Gastrocnemius medialis (tissue), 4 donors: ENCODE data around the gene SEMA3G. TPM values are rescaled to one million over a fixed set of nuclear protein-coding genes. Genes with fewer than 3 reads are reported as not detected.

ENCODE experiments used
- ATAC-seq, 2 donors: fragments of 150-250 bp; one replicate each; pipeline ENCODE4 v1.9.1; 2016
- DNase-seq, 2 donors: peaks; one replicate each; pipeline ENCODE4 v3.0.0-alpha.2; 2019
- H3K27ac ChIP-seq, 4 donors: fragments of 200-600 bp; sonication (generic); 1 replicate in 1 of 4; 2 replicates in 3 of 4; pipeline ENCODE4 v1.5.1; 2016 to 2018; ENCODE audit warnings: mild to moderate bottlenecking in 2 of 4, moderate library complexity in 1 of 4
- H3K27me3 ChIP-seq, 3 donors: fragments of 200-600 bp; sonication (generic) in 2 of 3; 1 replicate in 1 of 3; 2 replicates in 2 of 3; pipeline versions ENCODE4 v1.5.1 to v1.6.0; 2016 to 2019; ENCODE audit warnings: mild to moderate bottlenecking in 1 of 3, moderate library complexity in 1 of 3
- H3K36me3 ChIP-seq, 2 donors: fragments of 200-600 bp; sonication (generic) in 1 of 2; one replicate each; pipeline ENCODE4 v1.5.1; 2017 to 2018
- H3K4me1 ChIP-seq, 2 donors: fragments of 200-600 bp; sonication (generic) in 1 of 2; one replicate each; pipeline ENCODE4 v1.5.1; 2016 to 2017; ENCODE audit warnings: mild to moderate bottlenecking in 2 of 2
- H3K4me3 ChIP-seq, 4 donors: fragments of 200-600 bp; sonication (generic) in 3 of 4; 1 replicate in 1 of 4; 2 replicates in 3 of 4; pipeline ENCODE4 v1.5.1; 2016 to 2019; ENCODE audit warnings: mild to moderate bottlenecking in 2 of 4
- H3K9me3 ChIP-seq, 3 donors: fragments of 200-600 bp; sonication (generic) in 2 of 3; 1 replicate in 1 of 3; 2 replicates in 2 of 3; pipeline ENCODE4 v1.5.1; 2016 to 2019
- CTCF ChIP-seq, 5 experiments: fragments of 450-650 bp in 3 of 5; fragments of 200-600 bp in 2 of 5; sonication (generic) in 2 of 5; IDR thresholded peaks in 4 of 5; conservative IDR thresholded peaks in 1 of 5; 1 replicate in 4 of 5; 2 replicates in 1 of 5; pipeline ENCODE4 v1.5.1; 2016 to 2019; ENCODE audit warnings: antibody characterized with exemption in 5 of 5, mild to moderate bottlenecking in 3 of 5, moderate library complexity in 3 of 5
- POLR2A ChIP-seq, 2 donors: fragments of 450-650 bp; IDR thresholded peaks; one replicate each; pipeline ENCODE4 v1.6.1; 2017; ENCODE audit warnings: antibody characterized with exemption in 2 of 2, mild to moderate bottlenecking in 2 of 2, moderate library complexity in 2 of 2
- in situ Hi-C, 4 donors: fragments of 200-750 bp; cut with MboI; loops; one replicate each; pipeline versions ENCODE4 v1.15.0 to v1.8.0; 2017; ENCODE audit warnings: low sequenced_read_pairs in 4 of 4
- intact Hi-C: fragments of 100-400 bp; cut with DNase I; formaldehyde crosslinking; loops from one replicate; pipeline ENCODE4 v1.15.1; 2023; ENCODE audit warnings: low total_unique reads
- total RNA-seq, 4 donors: library from RNA; depleted of rRNA; stranded (reverse); fragments of >200 nt; gene quantifications; one replicate each; pipeline versions ENCODE4 v1.1.0 to v1.2.3, GENCODE V29; 2016

SEMA3G gene
- total RNA-seq, 4 donors from 2014 or later = 3.8 to 20.3 (median 13.1) TPM

- peaks cover 0 to 5% of the 10 kb centered on the region in 2 donors for H3K4me1 ChIP-seq
- H3K36me3 ChIP-seq = peaks cover 0 to 40% of the 10 kb centered on the region in 2 donors
- ATAC-seq (no peak), DNase-seq (no peak)
- H3K4me3 ChIP-seq = no peak overlapping the region
- no peak overlapping the region for H3K27ac ChIP-seq
- no peaks in the 10 kb centered on the region for H3K9me3 ChIP-seq
- intact Hi-C loops (no loop called here), in situ Hi-C loops (no loop called here)
- no peaks in the 10 kb centered on the region for H3K27me3 ChIP-seq
- TF ChIP-seq CTCF (IDR thresholded peaks at IDR 0.05 in 4 of 5, conservative IDR thresholded peaks at IDR 0.05 in 1 of 5) = no peak
- TF ChIP-seq POLR2A (IDR thresholded peaks at IDR 0.05) = no peak
Observed at GRCh38 chr3:52399131-52399530, 45.8 kb downstream of the SEMA3G start.

DNA sequence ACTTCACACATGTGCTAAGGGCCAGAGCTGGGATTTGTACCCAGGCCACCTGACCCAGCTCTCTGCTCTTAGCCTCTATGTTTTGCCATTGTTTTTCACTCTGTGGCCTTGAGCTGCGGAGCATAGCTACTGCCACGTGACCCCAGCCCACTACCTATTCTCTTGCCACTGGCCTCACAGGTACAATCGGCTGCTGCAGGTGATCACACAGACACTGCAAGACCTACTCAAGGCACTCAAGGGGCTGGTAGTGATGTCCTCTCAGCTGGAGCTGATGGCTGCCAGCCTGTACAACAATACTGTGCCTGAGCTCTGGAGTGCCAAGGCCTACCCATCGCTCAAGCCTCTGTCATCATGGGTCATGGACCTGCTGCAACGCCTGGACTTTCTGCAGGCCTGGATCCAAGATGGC lies 46.2 kb downstream of the SEMA3G start:
- DNase-seq = no peak
- H3K4me1 ChIP-seq = peaks cover 0 to under 1% of the 10 kb centered on the region in 2 donors
- H3K4me3 ChIP-seq = no peak overlapping the region
- no peak for TF ChIP-seq POLR2A (IDR thresholded peaks at IDR 0.05)
- TF ChIP-seq CTCF (IDR thresholded peaks at IDR 0.05 in 4 of 5, conservative IDR thresholded peaks at IDR 0.05 in 1 of 5) = no peak
- no peak for ATAC-seq
- in situ Hi-C loops (no loop called here), intact Hi-C loops (no loop called here)
- H3K36me3 ChIP-seq = peaks cover 0 to 35% of the 10 kb centered on the region in 2 donors
- no peaks in the 10 kb centered on the region for H3K9me3 ChIP-seq
- no peaks in the 10 kb centered on the region for H3K27me3 ChIP-seq
- no peak overlapping the region for H3K27ac ChIP-seq

DNA sequence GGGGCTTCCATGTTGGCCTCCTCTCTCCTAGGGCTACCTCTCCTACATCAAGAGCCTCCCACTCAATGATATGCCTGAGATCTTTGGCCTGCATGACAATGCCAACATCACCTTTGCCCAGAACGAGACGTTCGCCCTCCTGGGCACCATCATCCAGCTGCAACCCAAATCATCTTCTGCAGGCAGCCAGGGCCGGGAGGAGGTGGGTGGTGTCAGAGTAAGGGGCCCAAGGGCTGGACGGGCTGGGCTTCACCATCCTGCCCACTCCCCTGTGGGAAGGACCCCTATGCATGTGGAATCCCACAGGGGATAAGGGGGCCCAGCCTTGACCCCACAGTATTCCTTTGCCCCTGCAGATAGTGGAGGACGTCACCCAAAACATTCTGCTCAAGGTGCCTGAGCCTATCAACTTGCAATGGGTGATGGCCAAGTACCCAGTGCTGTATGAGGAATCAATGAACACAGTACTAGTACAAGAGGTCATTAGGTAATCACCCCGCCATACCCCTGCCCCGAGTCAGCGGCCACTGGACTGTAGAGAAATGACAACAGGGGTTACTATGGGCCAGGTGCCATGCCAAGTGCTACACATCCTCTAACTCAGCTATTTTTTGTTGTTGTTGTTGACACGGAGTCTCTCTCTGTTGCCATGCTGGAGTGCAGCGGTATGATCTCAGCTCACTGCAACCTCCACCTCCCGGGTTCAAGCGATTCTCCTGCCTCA lies 47.1 kb downstream of the SEMA3G start:
- Histone ChIP-seq H3K9me3 (no peaks in the 10 kb centered on the region), H3K36me3 (peaks cover 0 to 35% of the 10 kb centered on the region in 2 donors), H3K4me1 (no peaks in the 10 kb centered on the region), H3K27ac (no peak overlapping the region), H3K4me3 (no peak overlapping the region), H3K27me3 (no peaks in the 10 kb centered on the region)
- no peak for DNase-seq
- intact Hi-C loops (no loop called here), in situ Hi-C loops (no loop called here)
- TF ChIP-seq POLR2A (IDR thresholded peaks at IDR 0.05) = no peak
- no peak for TF ChIP-seq CTCF (IDR thresholded peaks at IDR 0.05 in 4 of 5, conservative IDR thresholded peaks at IDR 0.05 in 1 of 5)
- ATAC-seq = no peak

GRCh38 chr3:52396907-52397591 lies 47.9 kb downstream of the SEMA3G start:
- Histone ChIP-seq H3K9me3 (no peaks in the 10 kb centered on the region), H3K4me3 (no peak overlapping the region), H3K4me1 (no peaks in the 10 kb centered on the region), H3K27me3 (no peaks in the 10 kb centered on the region), H3K36me3 (peaks cover 0 to 28% of the 10 kb centered on the region in 2 donors), H3K27ac (no peak overlapping the region)
- in situ Hi-C loops (no loop called here), intact Hi-C loops (no loop called here)
- TF ChIP-seq POLR2A (IDR thresholded peaks at IDR 0.05) = no peak
- no peak for TF ChIP-seq CTCF (IDR thresholded peaks at IDR 0.05 in 4 of 5, conservative IDR thresholded peaks at IDR 0.05 in 1 of 5)
- ATAC-seq (no peak), DNase-seq (no peak)
